OCI-LY3 (cell line): Measurements from ENCODE around the gene GLYR1.

ENCODE experiments used
- CTCF ChIP-seq: fragments of 200-600, 300-600 bp; sonication (generic); IDR thresholded peaks from 2 replicates; pipeline ENCODE4 v1.5.1; 2014; ENCODE audit warnings: antibody characterized with exemption, low read length, low read depth
- EZH2phosphoT487 ChIP-seq: fragments of 200-600 bp; shearing (Covaris generic); IDR thresholded peaks from 2 replicates; pipeline ENCODE4 v1.6.1; 2018; ENCODE audit warnings: antibody characterized with exemption, mixed run types, low read depth

DNA sequence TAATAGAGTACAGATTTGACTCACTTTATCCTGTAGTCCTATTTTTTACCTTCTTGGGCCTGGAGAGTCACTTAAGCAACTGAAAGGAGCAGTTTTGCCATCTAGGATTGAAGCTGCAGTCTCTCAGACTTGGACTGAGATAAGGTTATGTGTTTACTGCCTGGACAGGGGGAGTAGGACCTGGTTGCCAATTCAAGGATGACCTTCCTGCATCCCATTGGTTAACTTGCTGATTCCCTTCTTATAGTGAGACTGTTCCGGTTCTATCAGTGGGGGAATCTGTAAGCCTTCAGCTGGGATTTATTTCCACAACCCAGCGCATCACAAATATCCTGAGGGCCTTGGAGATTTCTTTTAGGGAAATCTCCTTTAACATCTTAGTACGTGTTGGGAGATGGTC is 3.1 kb upstream of the GLYR1 start:
- no peak for TF ChIP-seq CTCF
- TF ChIP-seq EZH2phosphoT487, result no peak
